NCI-H2196 treated with DMSO at 0.1 percent for 48 hours (cell line): ENCODE data around the gene ASH1L.
"Not testable (repeated sequence)": the region's sequence is repeated elsewhere in the genome, so short reads cannot be mapped to it uniquely, and the experiment has no call there.

Source experiments
- DNase-seq: peaks from one replicate; lab custom pipeline; 2025; ENCODE audit not compliant: unreplicated experiment; lab: John Stamatoyannopoulos, UW

The ASH1L gene

GRCh38 chr1:155562581-155563376 lies at the start of gene ASH1L:
Gene ASH1L, minus strand, starts transcription at chr1:155562803. Its CDS starts 41,284 bp downstream, at chr1:155521519.
- DNase-seq: peak; percentile 90

GRCh38 chr1:155610257-155610647 lies 47.6 kb upstream of the ASH1L start:
- not testable (repeated sequence) for DNase-seq

GRCh38 chr1:155609515-155610256 lies 47.1 kb upstream of the ASH1L start, which contains the start of gene MSTO1:
Gene MSTO1, plus strand, starts transcription at chr1:155610218. Its CDS starts 31 bp downstream, at chr1:155610249.
- peak; percentile 94 for DNase-seq

GRCh38 chr1:155608888-155609225 lies 46.3 kb upstream of the ASH1L start:
- no peak for DNase-seq

GRCh38 chr1:155607708-155608107 lies 45.1 kb upstream of the ASH1L start:
- no peak for DNase-seq

GRCh38 chr1:155599828-155600572 lies 37.4 kb upstream of the ASH1L start:
- not testable (repeated sequence) for DNase-seq

- DNase-seq: no peak
Measured at GRCh38 chr1:155598842-155599331, 36.3 kb upstream of the ASH1L start.

GRCh38 chr1:155596864-155597263 lies 34.3 kb upstream of the ASH1L start:
- no peak for DNase-seq

GRCh38 chr1:155595877-155596474 lies 33.4 kb upstream of the ASH1L start:
- not testable (repeated sequence) for DNase-seq

GRCh38 chr1:155591770-155592169 lies 29.2 kb upstream of the ASH1L start:
- peak; percentile 32 for DNase-seq

GRCh38 chr1:155590516-155591247 lies 28.1 kb upstream of the ASH1L start:
- not testable (repeated sequence) for DNase-seq

- not testable (repeated sequence) for DNase-seq
Measured at GRCh38 chr1:155589282-155589681, 26.7 kb upstream of the ASH1L start.

GRCh38 chr1:155583846-155584245 lies 21.2 kb upstream of the ASH1L start:
- not testable (repeated sequence) for DNase-seq

- DNase-seq: not testable (repeated sequence)
Measured at GRCh38 chr1:155575608-155576007, 13.0 kb upstream of the ASH1L start.

- no peak for DNase-seq
Measured at GRCh38 chr1:155574077-155574476, 11.5 kb upstream of the ASH1L start.

GRCh38 chr1:155570593-155570990 lies 8.0 kb upstream of the ASH1L start:
- no peak for DNase-seq

GRCh38 chr1:155569988-155570592 lies 7.5 kb upstream of the ASH1L start:
- DNase-seq: no peak

- DNase-seq: not testable (repeated sequence)
Measured at GRCh38 chr1:155563377-155564022, 897 bp upstream of the ASH1L start.
